ENCODE data around the gene ABHD6. TPM values are rescaled to one million over a fixed set of nuclear protein-coding genes. Genes with fewer than 3 reads are reported as not detected.

The ABHD6 gene
- total RNA-seq, 1 donor from 2014 or later: 15.0 TPM

GRCh38 chr3:58341376-58341775, 103.8 kb downstream of the ABHD6 start:
- no peak for DNase-seq (ENCODE audit: low read depth in 2 of 2)

DNA sequence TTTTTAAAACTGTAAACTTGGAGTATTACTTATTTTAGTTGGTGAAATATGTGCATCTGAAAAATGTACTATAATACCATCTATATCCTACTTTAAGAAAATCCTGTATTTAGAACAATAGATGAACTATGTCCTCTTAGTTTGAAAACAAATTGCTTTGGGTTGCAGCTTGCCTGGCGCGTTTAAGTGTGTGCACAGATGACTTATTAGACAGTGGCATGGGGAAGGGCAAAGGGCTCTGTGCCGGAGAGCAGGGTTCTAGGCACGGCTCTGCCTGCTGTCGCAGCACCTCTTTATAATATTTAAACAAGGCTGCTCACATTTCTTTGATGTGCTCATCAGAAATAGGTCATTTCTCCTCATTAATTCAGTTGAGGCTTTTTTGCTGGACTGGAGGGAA, 105.1 kb downstream of the ABHD6 start:
- DNase-seq (ENCODE audit: low read depth in 2 of 2): no peak

Other genes starting within 250 kb of the ABHD6 start
- 297 and 366 TPM in 2 replicates for gene FLNB, start 229.4 kb upstream of the ABHD6 start, total RNA-seq
- 3.0 and 6.4 TPM in 2 replicates for gene DNASE1L3, start 26.8 kb upstream of the ABHD6 start, total RNA-seq
- 12.9 and 15.4 TPM in 2 replicates for gene RPP14, start 68.5 kb downstream of the ABHD6 start, total RNA-seq
- 4.1 and 8.1 TPM in 2 replicates for gene HTD2, start 68.7 kb downstream of the ABHD6 start, total RNA-seq
- 18.0 and 30.2 TPM in 2 replicates for gene PXK, start 95.1 kb downstream of the ABHD6 start, total RNA-seq
- gene PDHB, start 196.0 kb downstream of the ABHD6 start, total RNA-seq: 60.3 and 63.6 TPM in 2 replicates